Femur (tissue), 1 donor: Measurements from ENCODE around the gene CNRIP1.

ENCODE experiments used
- DNase-seq: peaks from one replicate; pipeline ENCODE4 v3.0.0-alpha.2; 2017

Gene CNRIP1

DNA sequence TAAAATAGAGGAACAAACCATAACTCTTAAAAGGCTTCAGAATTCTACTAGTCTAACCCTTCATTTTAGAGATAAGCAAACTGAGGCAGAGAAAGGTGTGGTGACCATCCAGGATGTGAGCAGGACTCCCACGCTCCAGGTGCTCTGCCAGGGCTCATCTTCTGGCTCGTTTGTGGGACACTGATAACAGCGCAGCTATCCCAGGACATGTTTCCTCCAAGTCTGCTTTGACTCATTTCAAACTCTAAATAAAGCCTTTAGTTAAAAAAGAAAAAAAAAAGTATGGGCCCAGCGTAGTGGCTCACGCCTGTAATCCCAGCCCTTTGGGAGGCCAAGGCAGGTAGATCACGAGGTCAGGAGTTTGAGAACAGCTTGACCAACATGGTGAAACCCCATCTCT is 28.4 kb downstream of the CNRIP1 start:
- no peak for DNase-seq

DNA sequence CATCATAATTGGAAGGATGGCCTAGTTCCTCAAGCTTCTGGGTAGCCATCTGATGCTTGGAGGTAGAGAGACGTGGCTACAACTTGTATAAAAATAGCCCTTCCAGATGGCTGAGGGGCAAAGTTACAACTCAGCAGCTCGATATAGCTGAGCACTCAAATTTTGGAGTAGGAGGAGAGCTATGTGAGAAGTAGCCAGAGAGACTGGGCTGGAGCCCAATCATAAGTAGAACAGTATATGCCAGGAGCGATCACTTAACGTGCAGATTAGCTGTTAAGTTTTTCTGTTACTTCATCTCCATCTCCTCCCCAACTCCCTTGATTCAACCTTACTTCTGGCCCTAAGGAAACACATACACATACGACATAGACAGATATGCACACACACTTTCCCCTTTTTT is 28.8 kb downstream of the CNRIP1 start:
- peak; percentile 22 for DNase-seq

DNA sequence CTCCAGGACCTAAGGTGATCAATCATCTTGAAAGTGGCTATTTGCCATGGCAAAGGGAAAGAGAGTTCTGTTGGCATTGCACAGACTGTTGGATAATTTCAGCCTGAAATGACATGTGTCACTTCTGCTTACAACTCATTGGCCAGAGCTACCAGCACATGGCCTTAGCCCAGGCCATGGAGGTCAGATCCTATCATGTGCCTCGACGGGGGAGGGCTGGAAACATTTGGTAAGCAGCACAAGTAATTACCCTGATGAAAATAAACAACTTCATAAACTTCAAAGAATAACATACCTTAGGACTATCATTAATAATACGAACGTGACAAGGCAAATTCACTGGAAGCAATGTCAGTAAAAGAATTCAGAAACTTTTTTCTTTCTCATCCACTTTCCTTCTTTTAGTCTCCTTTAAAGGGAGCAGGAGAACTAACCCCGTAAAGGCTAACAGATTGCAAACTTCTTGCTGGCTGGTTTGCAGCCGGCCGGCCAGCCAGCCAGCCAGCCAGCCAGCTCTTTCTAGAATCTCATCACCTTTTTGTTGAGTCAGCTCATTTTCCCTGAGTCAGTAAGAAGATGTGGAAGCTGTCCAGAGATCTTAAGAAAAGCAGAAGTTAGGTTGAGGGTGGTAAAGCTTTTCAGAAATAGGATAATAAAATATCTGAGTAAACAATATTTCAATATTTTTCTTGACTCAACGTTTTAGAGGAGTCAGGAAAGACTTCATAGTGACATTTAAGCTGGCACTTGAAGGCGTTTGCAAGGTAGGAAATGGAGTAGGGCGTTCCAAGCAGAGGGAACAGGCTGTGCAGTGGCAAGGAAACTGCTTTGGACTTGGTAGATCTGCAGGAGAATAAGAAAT is 31.9 kb downstream of the CNRIP1 start:
- DNase-seq = peak; percentile 42

DNA sequence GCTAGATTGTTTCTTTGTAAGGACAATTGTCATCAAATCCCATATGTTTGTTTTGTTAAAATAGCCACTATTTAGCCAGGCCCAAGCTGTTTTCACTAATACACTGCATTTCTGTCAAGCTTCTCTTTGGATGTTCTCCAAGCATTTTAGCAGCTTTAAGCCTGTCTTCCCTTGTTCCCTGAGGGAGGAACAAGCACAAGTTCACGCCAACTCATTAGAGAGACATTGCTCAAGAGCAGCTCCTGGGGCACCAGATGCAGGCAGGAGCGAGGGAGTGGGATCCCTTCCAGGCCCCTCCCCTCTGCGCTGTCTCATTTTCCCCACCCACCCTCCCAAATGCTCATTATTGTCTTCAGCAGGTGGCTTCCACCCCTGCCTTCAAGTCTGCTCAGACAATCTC is 34.9 kb downstream of the CNRIP1 start:
- DNase-seq = peak; percentile 26

DNA sequence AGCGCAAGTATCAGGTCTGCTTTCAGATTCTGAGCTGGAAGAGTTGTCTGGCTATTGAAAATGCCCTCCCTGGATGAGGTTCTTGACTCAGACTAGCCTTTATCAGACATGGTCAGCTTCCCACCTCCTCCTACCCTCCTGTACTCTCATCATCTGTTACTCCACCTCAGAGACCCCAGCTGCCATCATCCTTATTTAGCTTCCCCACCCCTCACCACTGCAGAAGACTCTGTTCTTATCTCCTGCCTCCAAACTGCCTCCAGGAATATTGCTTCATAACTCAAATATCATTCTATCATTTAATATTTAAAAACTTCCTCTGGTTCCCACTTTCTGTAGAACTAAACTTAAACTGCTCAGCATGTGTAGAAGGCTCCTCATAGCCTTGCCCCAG is 36.3 kb downstream of the CNRIP1 start:
- no peak for DNase-seq

DNA sequence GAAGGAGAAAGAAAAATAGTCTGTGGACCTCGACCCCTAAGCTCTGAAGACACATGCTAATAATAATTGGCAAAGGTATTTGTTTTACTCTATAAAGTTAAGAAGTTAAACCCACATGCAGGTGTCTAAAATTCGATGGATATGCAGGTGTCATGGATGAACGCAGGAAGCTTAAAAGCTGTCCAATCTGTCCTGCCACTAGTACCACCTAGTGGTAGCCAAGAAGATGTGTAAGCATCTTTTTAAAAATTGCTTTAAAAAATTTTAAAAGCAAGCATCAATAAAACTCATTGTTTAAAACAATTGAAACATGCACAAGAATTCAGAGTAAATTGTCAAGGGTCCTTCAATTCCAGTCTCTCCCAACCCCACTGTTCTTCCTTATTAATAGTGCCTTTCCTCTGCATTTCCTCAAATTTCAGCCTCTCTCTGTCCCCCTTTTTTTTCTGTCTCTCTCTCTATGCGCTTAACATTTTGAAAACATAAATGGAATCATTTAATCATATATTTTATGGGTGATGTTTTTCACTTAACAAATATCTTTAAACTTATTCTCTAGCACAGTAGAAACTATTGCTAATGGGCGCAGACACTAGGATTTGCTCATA is 36.8 kb downstream of the CNRIP1 start:
- DNase-seq = no peak

DNA sequence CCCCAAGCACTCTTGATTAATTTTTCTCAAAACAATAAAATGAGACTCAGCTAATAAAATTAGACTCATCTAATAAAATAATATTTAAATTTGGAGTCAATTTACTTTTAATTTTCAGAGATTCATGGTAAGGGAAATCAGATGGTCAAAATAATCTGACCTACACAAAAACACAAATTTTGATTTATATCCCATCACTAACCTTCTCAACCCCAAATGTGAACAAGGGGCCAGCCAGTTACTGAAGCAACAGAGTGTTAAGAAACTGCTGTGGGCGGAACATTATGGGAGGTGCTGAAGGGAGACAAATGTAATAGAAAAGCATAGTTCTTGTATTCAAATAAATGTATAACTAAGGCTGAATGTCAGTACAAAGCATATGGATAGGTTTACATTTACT is 39.0 kb downstream of the CNRIP1 start:
- DNase-seq = no peak

DNA sequence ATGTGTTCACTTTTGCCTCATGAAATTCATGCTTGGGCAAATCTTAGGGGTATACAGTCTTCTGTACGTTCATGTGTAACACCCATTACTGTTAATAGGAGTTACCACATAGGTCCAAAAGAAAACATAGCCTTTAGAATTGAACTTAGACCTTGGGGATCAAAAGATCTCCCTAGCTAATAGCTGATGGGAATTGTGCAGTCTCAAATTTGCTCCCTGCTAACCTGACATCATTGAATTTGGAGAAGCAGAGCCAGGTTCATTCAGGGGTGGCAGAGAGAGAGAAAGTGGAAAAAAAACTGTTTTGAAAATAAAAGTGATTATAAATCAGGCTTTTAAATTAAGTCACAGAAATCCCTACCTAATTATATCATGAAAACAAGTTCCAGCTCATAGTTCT is 39.4 kb downstream of the CNRIP1 start:
- DNase-seq = no peak

DNA sequence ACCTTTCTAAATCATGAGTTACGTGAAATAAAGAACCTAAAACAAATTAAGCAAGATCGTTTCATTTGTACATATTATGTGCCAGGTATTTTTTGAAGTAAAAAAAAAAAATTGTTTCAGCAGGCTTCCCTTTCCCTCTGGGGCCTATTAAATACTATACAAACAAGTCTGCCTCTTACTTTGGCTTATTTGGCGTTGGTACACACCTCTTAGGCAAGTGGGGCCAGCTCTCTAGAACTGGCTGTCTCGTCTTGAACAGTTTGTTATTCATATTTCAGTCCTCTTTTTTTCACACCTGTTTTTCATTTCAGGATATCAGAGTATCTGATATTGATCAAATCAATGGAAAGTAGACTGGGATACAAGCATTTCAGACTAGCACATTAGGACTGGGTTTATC is 40.1 kb downstream of the CNRIP1 start:
- DNase-seq = no peak

DNA sequence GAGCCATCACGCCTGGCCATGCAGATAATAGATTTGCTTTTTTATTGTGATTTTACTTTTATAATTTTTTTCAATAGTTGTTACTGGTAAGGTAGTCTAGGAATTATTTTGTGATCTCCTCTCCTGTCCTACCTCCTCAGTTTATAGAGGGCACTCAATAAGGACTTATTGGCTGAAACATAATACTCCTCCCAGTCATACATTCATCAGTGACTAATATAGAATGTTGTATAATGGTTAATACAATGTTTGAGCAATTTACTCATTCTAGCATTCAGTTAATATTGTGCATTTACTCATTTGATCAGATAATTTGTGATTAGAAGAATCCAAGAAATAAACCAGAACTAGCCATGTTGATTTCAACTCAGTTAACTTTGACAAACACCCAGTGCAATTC is 41.6 kb downstream of the CNRIP1 start:
- no peak for DNase-seq

DNA sequence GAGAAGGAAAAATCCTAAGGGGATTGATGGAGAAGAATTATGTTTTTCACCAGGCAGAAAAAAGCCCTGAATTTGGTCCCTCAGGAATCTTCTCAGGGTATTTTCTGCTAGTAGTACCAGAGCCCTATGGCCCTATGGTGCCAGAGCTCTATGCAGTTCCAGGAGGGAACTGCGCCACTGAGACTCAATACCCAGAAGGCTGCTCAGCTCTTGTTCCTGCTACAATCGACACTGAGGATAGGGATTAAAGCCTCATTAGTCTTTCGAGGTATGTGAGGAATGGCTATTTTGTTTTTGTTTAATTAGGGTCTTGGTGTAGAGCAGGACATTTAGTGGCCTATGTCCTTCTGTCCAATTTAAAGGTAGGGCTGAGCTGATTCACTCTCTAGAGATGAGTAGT is 45.7 kb downstream of the CNRIP1 start:
- DNase-seq = no peak

DNA sequence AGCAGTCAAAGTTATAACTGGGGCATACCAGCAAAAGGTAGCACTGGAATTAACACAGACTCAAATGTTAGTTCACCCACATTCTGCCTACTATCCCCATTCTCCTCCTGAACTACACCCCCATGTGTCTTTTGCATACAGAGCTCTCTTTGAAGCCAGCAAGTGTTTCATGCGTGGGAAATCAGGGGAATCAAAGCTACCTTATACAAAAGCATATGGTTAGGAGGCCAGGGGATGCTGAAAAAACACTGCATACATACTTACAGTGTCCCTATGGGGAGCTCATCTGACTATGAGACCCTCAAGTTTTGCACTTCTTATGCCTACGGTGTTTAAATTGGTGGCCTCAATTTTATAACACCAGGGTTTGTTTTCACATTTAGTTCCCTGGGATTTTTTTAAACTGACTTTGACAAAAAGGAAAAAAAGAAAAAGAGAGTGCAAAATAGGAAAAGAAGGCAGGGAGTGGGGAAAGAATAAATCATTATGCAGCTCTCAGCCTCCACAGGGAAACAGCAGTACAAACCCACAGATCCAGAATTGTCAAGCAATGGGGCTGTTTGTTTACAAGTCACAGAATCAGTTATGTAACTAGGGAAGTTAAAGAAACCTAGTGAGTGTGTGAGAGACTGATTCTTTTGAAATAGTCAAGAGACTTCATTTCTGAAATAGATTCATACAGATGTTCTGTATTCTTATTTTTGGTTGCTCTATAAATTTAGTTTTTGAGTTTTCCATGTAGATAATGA is 47.3 kb downstream of the CNRIP1 start:
- DNase-seq = no peak

DNA sequence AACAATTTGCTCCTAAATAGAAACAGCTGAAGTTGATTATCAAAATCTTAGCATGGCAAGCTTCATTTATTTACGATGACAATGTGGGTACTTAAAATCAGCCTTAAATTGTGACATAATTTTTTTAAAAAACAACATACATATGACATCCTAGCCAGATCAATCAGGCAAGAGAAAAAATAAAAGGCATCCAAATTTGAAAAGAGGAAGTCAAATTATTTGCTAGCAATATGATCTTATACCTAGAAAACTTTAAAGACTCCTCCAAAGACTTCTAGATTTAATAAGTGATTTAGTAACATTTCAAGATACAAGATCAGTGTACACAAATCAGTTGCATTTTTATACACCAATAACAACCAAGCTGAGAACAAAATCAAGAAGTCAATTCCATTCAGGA is 53.1 kb downstream of the CNRIP1 start:
- no peak for DNase-seq

DNA sequence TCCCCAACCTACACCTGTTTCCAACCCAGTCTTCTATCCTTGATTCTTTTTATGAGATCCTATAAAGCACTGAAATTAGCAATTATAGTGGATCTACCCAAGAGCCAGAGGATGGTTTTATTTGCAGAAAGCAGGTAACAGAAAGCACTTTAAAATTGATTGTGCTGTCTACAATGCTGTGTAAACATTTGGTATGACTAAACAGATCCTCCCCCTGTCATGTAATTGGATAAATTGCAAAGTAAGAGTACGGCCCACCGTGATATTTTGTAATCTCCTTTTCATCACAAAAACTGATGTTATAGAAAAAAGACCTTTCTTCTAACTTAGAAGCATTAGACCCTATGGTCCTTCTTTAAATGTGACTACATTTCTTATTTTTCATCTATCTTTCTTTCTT is 56.1 kb downstream of the CNRIP1 start:
- DNase-seq = no peak

DNA sequence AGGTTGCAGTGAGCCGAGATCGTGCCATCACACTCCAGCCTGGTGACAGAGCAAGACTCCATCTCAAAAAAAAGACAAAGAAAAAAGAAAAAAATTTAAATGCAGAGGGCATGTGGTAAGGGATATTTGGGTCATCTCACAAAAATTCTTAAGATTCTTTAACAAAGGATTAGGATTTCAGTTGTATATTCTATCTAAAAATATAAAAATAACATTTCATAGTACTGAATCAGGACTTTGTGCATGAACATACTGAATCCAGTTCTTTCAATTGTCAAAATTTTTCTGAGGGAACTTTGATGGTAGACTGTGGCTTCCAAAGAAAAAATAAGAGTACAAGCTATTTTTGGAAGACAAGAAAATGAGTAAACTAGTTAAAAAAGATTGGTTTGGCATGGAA is 60.9 kb downstream of the CNRIP1 start:
- DNase-seq = no peak

DNA sequence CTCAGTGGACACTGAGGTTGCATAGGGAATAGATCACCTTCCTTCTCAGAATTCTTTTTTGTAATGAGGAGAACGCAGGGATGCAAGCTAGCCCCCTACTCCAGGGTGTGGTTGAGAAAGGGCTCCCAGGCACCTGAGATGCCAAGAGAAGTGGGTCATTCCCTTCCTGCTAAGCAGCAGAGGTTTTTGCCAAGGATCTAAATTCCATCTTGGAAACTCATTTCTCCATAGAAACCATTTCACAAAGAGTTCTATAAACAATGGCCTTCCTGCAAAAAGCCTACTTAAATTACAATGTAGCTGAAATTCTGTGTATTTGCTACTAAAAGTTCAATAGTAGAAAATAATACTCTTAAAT is 63.7 kb downstream of the CNRIP1 start:
- peak; percentile 22 for DNase-seq

DNA sequence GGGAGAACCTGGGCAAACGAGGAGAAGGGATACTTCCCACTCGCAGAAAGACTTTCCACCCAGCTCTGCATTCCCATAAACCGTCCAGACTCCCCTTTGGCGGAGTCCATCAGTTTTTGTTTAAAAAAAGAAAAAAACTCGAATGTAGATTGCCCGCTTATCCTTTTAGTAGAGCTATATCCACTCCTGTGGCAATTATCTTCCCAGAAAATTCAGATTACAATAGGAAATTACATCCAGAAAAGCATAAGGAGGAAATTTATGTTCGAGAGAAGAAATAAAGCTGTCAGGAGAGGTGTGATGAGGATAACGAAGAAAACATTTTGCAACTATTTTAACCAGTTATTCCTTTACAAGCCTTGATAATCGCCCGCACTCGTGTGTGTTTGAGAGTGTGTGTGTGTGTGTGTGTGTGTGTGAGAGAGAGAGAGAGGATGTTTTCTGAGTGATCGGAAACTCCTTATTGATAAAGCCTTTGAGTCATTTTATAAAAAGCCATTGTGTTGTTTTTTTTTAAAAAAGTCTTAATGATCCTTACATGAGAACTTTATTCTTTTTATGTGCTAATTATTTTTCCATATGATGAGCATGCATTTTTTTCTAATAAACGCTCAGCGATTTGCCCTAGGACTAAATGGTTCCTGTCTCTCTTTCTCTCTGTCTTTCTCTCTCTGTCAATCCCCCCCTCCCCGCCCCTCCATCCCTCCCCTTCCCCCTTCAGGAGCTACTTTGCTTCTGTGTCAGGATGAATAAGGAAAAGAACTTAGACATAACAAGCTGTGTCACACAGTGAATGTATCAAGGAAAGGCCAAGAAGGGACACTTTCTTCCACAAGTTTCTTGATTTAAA is 66.3 kb downstream of the CNRIP1 start:
- DNase-seq = no peak

DNA sequence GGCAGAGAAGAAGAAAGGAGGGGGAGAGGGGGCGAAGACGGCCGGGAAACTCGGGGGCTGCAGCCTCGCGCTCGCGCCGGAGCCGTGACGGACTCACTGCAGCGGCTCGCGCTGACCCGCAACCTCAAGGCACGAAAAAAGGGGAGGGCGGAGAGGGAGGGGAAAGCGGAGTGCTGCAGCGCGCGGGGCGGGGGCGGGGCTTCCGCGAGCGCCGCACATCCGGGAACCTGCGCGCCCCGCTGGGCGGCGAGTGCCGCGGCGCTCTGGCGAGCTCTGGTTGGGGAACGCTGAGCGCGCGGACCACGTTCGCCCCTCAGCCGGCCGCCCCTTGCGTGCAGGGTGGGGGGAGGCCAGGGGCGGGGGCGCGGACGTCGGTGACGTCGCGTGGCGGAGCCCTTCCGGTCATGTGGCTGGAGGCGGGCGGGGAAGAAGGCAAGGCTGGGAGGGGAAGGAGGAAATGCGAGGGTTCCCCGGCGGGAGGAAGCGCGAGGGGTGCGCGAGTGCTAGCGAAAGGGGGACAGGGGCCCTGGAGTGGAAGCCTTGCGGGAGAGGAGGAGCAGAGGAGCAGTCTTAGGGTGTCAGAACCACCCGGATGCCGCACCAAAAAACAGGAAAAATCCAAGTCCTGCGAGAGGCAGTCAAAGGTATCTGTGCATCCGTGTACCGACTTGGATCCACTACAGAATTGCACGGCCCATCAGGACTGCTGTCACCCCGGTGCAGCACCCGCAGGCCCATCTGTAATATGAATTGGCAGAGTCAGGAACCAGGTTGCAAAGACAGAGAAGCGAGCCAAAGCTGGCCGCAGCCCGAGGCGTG is 67.1 kb downstream of the CNRIP1 start, which contains the start of gene PPP3R1:
Gene PPP3R1 (minus strand): TSS at position 133 of the 819 bp plus-strand sequence. CDS start 405 bp downstream, outside the sequence.
- DNase-seq = peak; percentile 98

DNA sequence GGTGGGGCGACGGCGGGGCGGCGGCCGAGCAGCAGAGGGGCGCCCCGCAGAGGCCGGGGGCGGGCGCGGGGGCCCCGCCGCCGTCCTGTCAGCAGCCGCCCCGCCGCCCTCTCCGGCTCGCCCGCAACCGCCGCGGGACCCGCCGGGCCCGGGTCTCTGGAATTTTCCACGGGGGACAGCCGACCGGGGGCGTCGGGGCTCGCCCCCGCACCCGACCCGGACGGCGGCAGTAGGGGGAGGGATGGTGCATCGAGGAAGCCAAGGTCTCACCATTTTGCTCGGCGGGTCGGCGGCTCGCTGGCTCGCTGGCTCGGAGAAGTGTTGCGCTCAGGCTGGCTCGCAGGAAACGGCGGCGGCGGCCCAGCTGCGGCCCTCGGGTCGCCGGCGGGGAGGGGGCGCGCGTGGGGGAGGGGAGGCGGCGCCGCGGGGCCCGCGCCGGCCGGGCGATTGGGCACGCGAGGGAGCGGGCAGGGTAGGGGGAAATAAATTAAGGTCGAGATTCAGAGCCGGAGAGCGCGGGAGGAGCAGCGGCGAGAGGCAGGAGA is 67.8 kb downstream of the CNRIP1 start:
- no peak for DNase-seq

DNA sequence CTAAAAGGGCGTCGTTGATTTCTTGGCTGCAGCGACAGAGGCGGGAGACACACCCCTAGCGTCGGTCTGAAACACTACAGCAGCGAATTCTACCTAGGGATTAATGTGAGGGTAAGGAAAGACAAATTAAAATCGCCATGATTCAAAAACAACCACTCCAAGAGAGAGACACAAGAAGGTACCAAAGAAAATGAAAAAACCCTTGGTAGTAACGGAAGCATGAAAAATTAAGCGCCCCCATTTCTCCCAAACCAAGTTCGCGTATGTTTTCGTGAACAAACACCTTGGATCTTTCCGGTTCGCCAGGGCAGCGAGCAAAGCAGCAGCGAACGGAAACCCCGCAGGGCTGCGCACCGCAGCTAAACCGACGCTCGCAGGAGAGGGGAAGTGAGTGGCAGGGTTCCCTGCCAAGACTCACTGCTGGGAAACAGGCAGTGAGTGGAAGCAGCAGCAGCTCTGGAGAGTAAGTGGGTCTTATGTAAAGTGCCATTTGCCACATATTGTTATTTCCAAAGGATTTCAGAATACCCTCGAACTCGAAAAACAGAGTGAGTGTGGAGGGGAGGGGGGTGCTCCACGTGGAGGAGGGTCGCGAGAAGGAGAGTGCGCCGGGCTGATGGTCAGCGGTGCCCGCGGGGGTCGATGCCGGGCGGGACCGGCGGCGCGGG is 68.4 kb downstream of the CNRIP1 start:
- DNase-seq = peak; percentile 78

DNA sequence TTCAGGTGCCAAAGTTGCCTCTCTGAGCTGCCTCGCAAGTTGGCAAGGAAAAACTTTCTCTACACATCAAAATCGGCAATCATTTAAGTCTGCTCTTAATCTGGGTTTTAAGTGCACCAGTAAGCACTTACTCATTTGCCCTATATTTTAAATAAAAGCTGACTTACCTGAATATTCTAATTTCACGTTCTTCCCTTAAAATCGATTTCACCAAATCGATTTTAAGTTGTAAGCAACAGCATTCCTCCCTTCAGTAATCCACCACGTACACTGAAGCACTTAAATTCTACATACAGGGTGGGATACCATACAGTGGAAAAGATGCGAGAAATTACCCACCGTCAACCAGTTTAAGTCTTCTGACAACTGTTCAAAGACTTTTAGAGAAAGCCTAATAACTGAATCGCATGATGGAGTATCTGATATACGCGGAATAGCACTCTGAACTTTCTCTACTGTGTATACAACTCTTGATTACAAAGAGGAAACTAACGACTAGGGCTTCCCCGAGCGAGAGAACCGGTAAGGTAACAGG is 69.0 kb downstream of the CNRIP1 start:
- no peak for DNase-seq
